Adipose tissue (tissue), 3 donors: ENCODE measurements around the gene PPARGC1A. TPM values are rescaled to one million over a fixed set of nuclear protein-coding genes. Genes with fewer than 3 reads are reported as not detected.

Experiments
- H3K27ac ChIP-seq: one replicate; pipeline ENCODE4 v1.5.1; 2013; ENCODE audit warnings: low read depth, low read length
- WGBS, 3 donors: extraction: QIAGEN DNeasy Blood & Tissue Kit; methylation state at CpG; one replicate each; pipeline ENCODE4 v1.1.7; 2013; 5-methylcytosine and 5-hydroxymethylcytosine counted together
- polyA plus RNA-seq, 3 donors: library from polyadenylated mRNA; stranded (reverse); fragments of 200-250 nt; gene quantifications; one replicate each; pipeline ENCODE4 v1.2.3, GENCODE V29; 2013
- donor health status: healthy with polysubstance abuse.
- donor health status: Bipolar disorder and iron deficiency.
- donor health status: healthy.

PPARGC1A gene
- polyA plus RNA-seq, 3 donors = 1.0 to 2.5 (median 1.2) TPM

DNA sequence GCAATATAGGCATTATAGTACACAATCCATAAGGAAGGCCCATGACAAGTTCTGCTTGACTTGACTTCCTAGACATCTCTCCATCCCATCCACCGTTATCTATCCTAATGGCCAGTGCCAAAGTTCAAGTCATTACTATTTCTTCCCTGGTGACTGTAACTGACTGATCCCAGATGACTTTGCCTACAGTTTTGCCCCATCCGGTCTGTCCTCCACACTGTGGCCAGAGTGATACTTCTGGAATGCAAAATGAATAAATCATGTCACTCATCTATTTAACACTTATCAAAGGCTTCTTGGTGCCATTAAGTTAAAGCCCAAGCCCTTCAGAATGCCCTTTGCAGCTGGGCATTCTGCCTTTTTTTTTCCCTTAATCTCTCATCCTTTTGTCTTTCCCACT lies 130.8 kb downstream of the PPARGC1A start:
- WGBS, 3 donors = 48 to 58% (median 58%) methylated on average over 2 of the region's 2 CpGs
- H3K27ac ChIP-seq = no peak overlapping the region

DNA sequence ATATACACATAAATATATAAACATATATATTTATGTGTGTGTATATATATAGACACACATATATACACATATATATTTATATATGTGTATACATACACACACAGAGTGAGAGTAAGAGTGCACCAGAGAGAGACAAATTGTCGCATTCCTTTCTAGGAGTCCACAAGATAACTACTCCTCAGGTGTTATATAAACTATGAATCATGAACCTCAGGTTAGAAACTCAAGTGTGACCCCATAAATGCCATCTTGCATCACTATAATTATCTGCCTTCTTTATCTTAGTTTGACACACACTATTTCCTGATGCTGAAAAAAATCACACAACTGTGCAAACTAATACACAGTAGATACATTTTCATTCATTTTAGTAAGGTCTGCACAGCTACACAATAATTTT lies 135.2 kb downstream of the PPARGC1A start:
- 83 to 92% (median 91%) methylated on average over 1 of the region's 1 CpG for WGBS, 3 donors
- no peak overlapping the region for H3K27ac ChIP-seq

DNA sequence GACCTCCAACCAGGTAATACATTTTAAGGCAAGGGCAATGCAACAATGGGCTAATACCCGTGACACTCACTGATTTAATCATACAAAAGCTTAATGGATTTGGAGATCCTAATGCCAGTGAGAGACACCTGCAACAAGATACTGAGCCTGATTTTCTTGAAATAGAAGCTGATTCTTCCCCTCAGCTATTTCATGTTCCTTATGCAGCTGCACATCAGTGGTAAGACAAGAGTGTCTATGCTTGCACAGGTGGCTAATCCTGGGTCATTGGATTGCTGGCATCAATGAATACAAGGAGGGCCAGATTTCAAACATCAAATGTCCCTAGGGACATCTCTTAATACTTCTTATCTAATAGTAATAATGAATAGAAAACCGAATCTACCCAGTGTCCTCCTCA lies 139.7 kb downstream of the PPARGC1A start:
- no peak overlapping the region for H3K27ac ChIP-seq
- 74 to 83% (median 82%) methylated on average over 2 of the region's 2 CpGs for WGBS, 3 donors

DNA sequence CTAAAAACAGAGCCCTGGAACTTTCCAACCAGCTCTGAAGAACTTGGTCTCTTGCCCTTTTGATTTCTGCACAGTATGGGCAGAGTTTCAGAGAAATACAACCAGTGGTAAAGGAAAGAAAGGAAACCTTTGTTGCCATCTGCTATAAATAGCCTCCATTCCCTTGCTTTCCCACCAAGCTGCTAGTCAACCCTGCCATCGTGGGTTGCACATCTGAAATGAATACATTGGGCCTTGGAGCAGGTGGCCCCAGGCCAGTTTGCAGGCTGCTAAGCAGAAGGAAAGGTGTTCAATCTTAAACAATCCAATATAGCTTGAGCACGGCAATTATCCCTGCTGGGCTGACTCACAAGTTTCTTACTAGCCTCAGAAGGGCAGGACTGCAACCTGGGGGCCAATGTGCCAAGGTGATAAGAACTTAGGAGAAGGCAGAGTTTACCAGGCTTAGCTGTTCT lies 142.5 kb downstream of the PPARGC1A start:
- no peak overlapping the region for H3K27ac ChIP-seq
- WGBS, 3 donors = 24 to 69% (median 66%) methylated on average over 2 of the region's 2 CpGs

DNA sequence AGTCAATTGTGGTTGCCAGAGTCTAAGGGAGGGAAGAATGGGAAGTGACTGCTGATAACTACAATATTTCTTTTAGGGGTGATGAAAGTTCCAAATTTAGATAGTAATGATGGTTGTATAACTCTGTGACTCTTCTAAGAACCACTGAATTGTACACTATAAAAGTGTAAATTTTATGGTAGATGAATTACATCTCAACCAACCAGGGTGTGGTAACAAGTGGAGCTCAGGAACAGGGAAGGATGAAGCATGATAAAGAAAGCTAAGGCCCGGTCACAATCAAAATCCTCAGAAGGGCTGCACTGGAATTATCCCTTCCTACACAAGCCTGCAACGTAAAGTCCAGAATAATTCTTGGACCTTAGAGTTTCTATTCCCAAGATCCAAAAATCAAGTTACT lies 143.2 kb downstream of the PPARGC1A start:
- H3K27ac ChIP-seq = no peak overlapping the region
- 57 to 88% (median 79%) methylated on average over 2 of the region's 2 CpGs for WGBS, 3 donors

DNA sequence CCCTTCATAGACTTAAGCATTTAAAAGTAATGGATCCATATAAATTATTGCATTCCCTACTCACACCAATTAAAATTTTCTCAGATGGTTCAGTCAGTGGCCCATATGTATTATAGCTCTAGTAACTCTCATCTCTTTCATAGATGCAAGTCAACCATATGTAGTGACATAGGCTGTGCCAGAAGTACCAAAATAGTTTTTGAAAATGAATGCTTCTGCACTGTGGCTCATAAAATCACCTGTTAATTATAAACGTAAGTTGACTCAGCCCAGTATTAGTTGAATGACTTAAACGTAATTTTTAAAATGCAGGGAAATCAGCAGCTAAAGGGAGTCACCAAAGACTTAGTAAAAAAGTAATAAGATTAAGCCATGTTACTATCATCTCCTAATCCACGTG lies 143.8 kb downstream of the PPARGC1A start:
- H3K27ac ChIP-seq = no peak overlapping the region
- WGBS, 3 donors = 72 to 84% (median 82%) methylated on average over 3 of the region's 3 CpGs

DNA sequence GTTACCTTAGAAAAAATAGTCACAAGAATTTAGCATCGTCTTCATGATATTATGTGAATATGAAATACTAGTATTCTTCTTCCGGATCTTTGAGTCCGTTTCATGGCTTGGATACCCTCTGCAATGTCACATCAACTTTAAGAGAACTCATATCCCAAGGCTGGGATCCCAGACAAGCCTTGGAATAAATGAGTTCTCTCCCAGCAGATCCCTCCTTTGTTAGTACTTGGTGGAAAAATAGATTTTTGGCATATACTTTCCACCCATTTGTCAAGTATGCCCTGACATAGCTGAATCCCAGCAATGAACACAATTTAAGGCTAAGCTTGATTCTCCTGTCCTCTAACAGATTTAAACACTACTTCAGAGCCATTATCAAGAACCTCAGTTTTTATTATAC lies 144.5 kb downstream of the PPARGC1A start:
- no peak overlapping the region for H3K27ac ChIP-seq
- 81 to 96% (median 93%) methylated on average over 3 of the region's 3 CpGs for WGBS, 3 donors
